HG02943 (cell line): ENCODE measurements around the gene ARMS2.

ENCODE experiments used
- ATAC-seq: cut with Tn5 transposase; IDR thresholded peaks from one replicate; pipeline ENCODE4 v1.9.1; 2021; ENCODE audit warnings: mild to moderate bottlenecking, low read depth, moderate library complexity; ENCODE audit not compliant: unreplicated experiment

The ARMS2 gene

GRCh38 chr10:122490786-122491680, 36.6 kb downstream of the ARMS2 start:
- no peak for ATAC-seq

DNA sequence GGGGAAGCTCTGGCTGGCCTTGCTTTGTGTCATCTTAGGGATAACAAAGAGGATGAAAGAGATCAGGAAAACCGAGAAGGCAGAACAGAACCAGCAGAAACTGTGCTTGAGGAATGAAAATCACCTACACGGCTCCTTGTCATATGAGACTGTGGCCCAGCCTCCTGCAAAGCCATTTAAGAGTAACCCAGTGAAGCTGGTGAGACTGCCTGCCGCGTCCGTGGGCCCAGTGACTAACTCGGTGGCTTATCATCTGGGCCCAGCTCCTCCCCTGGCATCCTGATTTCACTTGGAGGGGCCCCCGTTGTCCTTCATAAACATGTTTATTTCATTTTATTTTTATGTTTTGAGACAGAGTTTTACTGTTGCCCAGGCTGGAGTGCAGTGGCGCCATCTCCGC, 37.6 kb downstream of the ARMS2 start:
- ATAC-seq = no peak

- no peak for ATAC-seq
Measured at GRCh38 chr10:122492999-122493481, 38.6 kb downstream of the ARMS2 start.

- no peak for ATAC-seq
Measured at GRCh38 chr10:122493761-122494160, 39.3 kb downstream of the ARMS2 start.

DNA sequence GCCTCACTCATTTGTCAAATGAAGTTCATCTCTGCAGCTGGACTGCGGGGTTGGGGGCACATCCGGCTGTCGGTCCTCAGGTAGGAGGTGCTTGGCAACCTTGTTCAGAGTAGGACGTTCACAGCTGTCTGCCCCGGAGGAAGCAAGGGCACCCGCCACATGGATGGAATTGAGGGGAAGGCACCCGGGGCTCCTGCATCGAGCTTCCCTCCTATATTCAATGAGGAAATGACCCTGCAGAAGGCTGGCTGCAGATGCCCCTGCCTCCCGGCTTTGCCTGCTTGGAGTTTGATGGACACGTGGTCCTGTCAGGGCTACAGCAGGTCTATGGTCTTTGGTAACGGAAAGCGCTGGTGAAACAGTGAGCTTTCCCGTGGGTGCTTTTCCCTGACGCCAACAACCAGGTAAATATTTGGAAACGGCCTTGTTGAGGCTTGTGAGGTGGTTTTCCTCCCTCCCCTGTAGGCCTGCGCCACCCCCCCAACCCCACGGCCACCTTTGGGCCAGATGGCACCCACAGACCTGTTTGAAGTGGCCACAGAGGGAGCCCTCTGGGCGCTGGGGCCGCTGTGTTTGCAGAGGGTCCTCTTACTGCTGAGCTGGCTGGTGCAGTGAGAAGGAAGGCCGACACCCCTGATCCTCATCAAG, 39.8 kb downstream of the ARMS2 start:
- no peak for ATAC-seq

- ATAC-seq = no peak
Measured at GRCh38 chr10:122494833-122495232, 40.4 kb downstream of the ARMS2 start.

- no peak for ATAC-seq
Measured at GRCh38 chr10:122495406-122496340, 41.2 kb downstream of the ARMS2 start.

DNA sequence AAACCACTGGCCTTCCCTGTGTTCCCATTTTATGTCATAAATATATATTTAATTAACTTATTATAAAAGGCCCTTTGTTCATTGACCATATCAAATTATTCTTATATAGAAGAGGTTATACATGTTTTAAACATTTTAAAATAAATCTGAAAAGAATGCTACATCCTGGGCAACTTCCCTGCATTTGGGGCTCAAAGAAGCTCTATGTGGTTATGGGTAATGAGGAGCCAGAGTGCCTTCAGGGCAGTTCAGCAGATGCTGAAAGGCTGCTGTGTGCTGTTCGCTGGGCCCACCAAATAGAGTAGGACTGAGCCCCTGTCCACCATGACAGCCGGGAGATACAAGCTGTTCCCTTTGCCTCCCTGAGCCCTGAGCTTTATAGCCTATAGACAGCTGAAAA, 42.8 kb downstream of the ARMS2 start:
- ATAC-seq = no peak

DNA sequence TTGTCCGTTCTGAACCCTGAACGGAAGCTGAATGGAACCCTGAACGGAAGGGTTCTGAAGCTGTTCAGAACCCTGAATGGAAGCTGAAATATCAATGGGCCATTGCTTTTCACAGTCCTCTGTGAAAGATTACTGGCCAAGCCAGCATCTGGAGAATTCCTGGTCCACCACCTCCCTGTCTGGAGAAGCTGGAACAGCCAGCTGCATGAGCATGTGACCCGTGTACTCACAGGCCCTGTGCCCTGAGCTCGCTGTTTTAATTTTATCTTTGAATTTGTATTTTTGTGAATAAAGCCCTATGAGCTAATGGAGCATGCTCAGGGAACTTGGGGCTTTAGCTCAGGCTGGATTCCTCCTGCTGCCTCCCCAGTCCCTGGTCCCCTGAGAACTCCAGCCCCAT, 44.1 kb downstream of the ARMS2 start:
- ATAC-seq = no peak

- ATAC-seq = no peak
Measured at GRCh38 chr10:122499012-122499411, 44.6 kb downstream of the ARMS2 start.

- no peak for ATAC-seq
Measured at GRCh38 chr10:122499491-122499941, 45.1 kb downstream of the ARMS2 start.

GRCh38 chr10:122500194-122500593, 45.7 kb downstream of the ARMS2 start:
- ATAC-seq = no peak

DNA sequence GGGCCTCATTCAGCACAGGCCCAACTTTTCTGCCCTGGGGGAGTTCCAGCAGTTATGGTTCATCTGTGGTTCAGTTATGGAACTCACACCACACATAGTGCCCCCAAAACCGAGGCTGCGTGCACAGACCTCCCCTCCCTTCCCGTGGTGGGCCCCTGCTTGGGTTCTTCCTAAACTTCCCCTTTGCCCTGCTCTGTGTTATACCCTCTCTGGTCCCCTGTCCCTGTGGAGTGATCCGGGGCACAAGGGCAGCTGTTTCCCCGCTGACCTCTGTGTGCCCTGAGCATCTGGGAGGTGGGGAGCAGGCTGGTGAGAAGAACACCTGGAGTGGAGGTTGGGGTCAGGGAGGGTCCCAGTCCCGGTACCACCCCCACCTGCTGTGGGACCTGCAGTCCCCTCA, 46.3 kb downstream of the ARMS2 start:
- ATAC-seq = no peak

- ATAC-seq = no peak
Measured at GRCh38 chr10:122503012-122503411, 48.6 kb downstream of the ARMS2 start.

DNA sequence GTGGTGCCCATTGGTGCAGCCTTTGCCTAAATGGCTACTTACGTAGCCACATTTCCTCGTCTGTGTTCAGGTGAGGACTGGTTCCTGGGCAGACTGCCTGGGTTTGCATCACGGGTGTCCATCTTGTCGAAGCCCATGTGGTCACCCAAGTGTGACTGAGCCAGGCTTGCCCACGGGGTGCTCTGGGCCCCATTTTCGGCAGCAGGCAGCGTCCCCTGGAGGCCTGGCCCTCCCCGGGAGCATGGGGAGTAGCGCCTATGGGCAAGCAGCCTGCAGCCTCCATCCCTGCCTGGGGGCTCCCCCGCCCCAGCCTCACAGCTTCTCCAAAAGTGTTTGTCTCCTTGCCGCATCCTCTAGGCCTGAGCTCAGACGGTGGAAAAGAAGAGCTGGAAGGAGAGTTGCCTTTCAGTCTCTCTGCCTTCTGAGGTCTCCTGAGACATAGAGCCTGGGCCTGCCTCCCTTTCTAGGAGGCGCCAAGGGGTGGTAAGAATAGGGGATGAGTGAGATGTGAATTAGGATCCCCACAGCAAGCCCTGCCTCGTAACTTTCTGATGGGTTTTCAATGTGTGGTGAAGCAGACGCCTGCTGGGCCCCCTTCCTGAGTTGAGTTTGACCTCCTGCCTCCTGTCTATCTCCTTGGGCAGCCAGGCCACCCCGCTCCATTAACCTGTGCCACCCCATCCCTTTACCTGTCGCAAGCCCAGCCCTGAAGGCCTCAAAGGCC, 49.6 kb downstream of the ARMS2 start:
- ATAC-seq = no peak

DNA sequence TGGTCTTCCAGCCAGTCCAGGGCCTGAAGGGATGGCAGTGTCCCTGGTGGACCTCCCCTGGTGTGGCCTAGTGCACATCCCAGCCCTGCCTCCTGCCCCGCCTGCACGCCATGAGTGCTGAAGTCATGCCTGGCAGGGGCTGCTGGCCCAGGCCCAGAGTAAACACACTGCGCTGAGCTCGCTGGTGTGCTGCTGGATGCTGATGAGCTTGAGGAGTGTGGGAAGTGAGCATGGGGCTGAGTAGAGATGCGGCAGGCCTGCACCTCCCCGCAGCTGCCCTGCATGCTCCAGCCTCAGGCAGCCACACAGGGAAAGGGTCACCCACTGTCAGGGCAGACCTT, 50.1 kb downstream of the ARMS2 start:
- no peak for ATAC-seq

- ATAC-seq = no peak
Measured at GRCh38 chr10:122505011-122505410, 50.6 kb downstream of the ARMS2 start.

- ATAC-seq = no peak
Measured at GRCh38 chr10:122505885-122506645, 51.6 kb downstream of the ARMS2 start.
